Parathyroid adenoma (tissue), 2 donors: ENCODE data around the gene ULBP1.

Experiments
- H2AFZ ChIP-seq: fragments of 300-600 bp; sonication (generic); one replicate; pipeline ENCODE4 v1.7.0; 2017; ENCODE audit warnings: antibody characterized with exemption, mild to moderate bottlenecking
- H3K27ac ChIP-seq: fragments of 300-600 bp; sonication (generic); one replicate; pipeline ENCODE4 v1.7.0; 2017
- H3K27me3 ChIP-seq: fragments of 300-600 bp; sonication (generic); one replicate; pipeline ENCODE4 v1.7.0; 2017; ENCODE audit warnings: low read length; ENCODE audit not compliant: control insufficient read depth, insufficient read depth
- H3K36me3 ChIP-seq: fragments of 300-600 bp; sonication (generic); one replicate; pipeline ENCODE4 v1.7.0; 2017; ENCODE audit warnings: low read length; ENCODE audit not compliant: control insufficient read depth, insufficient read depth
- H3K4me1 ChIP-seq: fragments of 300-600 bp; sonication (generic); one replicate; pipeline ENCODE4 v1.7.0; 2017; ENCODE audit warnings: control low read depth
- H3K4me2 ChIP-seq: fragments of 300-600 bp; sonication (generic); one replicate; pipeline ENCODE4 v1.7.0; 2017; ENCODE audit warnings: low read length
- H3K4me3 ChIP-seq: fragments of 300-600 bp; sonication (generic); one replicate; pipeline ENCODE4 v1.7.0; 2017; ENCODE audit warnings: low read depth, low read length
- H3K79me2 ChIP-seq: fragments of 300-600 bp; sonication (generic); one replicate; pipeline ENCODE4 v1.7.0; 2017; ENCODE audit warnings: control low read depth
- H3K9ac ChIP-seq: fragments of 300-600 bp; sonication (generic); one replicate; pipeline ENCODE4 v1.7.0; 2017; ENCODE audit warnings: mild to moderate bottlenecking
- H3K9me3 ChIP-seq: fragments of 300-600 bp; sonication (generic); one replicate; pipeline ENCODE4 v1.7.0; 2017; ENCODE audit warnings: low read length; ENCODE audit not compliant: control insufficient read depth
- CTCF ChIP-seq: fragments of 300-600 bp; sonication (generic); IDR thresholded peaks from one replicate; pipeline ENCODE4 v1.7.0; 2017; ENCODE audit warnings: antibody characterized with exemption, mild to moderate bottlenecking
- donor health status: primary hyperparathyroidism.

The ULBP1 gene

DNA sequence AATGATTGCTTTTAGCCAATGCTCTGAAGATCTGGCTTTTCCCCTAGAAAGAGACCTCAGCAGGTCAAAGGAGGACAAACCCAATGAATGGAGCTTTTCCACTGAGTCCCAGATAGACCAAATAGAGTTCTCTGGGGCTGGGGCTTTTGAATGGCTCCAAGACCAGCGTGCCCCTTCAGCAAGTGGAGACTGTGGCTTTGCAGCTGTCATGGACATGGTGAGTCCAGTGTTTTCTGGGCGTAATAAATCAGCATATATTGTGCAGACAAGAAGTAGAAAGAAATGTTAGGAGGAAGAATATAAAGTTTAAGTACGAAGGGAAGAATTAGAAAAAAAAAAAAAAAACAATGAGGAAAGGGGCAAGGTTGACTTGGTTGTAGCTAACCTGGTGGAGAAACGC is 28.1 kb downstream of the ULBP1 start:
- no peaks in the 10 kb centered on the region for H3K4me1 ChIP-seq
- no peak overlapping the region for H3K4me3 ChIP-seq
- no peak overlapping the region for H2AFZ ChIP-seq
- no peak overlapping the region for H3K9ac ChIP-seq
- H3K79me2 ChIP-seq = no peaks in the 10 kb centered on the region
- H3K27me3 ChIP-seq = peaks cover 6% of the 10 kb centered on the region
- no peaks in the 10 kb centered on the region for H3K9me3 ChIP-seq
- H3K4me2 ChIP-seq = no peak overlapping the region
- no peak for TF ChIP-seq CTCF
- no peak overlapping the region for H3K27ac ChIP-seq
- H3K36me3 ChIP-seq = no peaks in the 10 kb centered on the region

GRCh38 chr6:149995235-149995750 is 31.6 kb downstream of the ULBP1 start:
- H3K9me3 ChIP-seq = no peaks in the 10 kb centered on the region
- H3K27me3 ChIP-seq = no peaks in the 10 kb centered on the region
- TF ChIP-seq CTCF = no peak
- H3K4me1 ChIP-seq = no peaks in the 10 kb centered on the region
- H3K36me3 ChIP-seq = no peaks in the 10 kb centered on the region
- no peak overlapping the region for H3K4me2 ChIP-seq
- H2AFZ ChIP-seq = no peak overlapping the region
- no peak overlapping the region for H3K9ac ChIP-seq
- H3K4me3 ChIP-seq = no peak overlapping the region
- H3K79me2 ChIP-seq = no peaks in the 10 kb centered on the region
- H3K27ac ChIP-seq = no peak overlapping the region

GRCh38 chr6:149995971-149996370 is 32.2 kb downstream of the ULBP1 start:
- H3K27me3 ChIP-seq = no peaks in the 10 kb centered on the region
- no peak for TF ChIP-seq CTCF
- no peaks in the 10 kb centered on the region for H3K79me2 ChIP-seq
- no peak overlapping the region for H3K4me2 ChIP-seq
- H3K4me3 ChIP-seq = no peak overlapping the region
- H3K27ac ChIP-seq = no peak overlapping the region
- H3K9me3 ChIP-seq = no peaks in the 10 kb centered on the region
- no peak overlapping the region for H3K9ac ChIP-seq
- no peaks in the 10 kb centered on the region for H3K36me3 ChIP-seq
- no peak overlapping the region for H2AFZ ChIP-seq
- H3K4me1 ChIP-seq = no peaks in the 10 kb centered on the region

DNA sequence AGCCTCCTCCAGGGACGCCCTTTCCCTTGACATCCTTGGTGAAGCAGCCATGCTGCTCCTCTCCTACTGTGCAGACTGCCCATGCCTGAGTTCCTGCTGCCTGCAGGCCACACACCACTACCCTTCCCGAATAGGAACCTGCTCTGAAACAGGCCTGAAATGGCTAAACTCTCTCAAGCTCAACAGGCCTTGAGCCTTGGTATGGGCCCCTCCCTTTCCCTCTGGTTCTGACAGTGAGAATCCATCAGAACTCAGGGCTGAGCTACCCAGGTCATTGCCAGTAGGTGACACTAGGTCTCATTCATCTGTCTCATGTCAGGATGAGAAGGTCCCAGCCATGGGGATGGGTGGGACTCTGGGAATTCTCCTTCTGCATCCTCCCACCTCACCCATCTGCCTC is 35.9 kb downstream of the ULBP1 start:
- Histone ChIP-seq H3K27me3 (no peaks in the 10 kb centered on the region), H3K27ac (no peak overlapping the region)
- TF ChIP-seq CTCF = no peak

DNA sequence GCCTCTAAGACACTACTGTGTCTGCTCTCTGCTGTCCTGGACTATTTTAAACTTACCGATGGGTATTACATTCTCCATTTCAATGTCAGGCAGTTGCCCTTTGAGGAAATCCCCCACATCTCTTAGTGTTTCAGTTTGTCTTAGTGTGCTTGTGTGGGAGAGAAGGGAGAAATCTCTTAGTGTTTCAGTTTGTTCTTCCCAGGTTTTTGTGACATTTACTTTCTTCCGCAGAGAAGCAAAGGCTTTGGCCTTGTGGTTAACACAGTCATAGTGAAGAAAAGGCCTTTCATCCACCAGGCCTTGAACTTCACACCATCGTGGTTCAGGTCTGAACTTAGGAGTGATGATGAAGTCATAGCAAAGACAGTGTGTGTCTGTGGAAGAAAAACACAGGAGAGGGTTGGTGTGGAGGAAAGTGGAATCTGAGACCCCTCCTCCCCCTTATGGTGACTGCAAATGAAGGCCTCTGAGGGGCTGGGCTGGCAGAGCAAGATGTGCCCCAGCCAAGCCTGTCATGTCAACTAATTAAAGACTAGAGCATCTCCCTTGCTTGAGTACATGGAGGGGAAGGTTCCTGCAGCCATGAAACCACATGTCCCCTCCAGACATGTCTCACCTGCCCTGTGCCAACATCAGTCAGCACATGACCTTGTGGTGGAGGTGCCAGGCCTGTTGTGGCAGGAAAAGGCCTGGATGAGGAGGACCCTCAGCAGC is 37.7 kb downstream of the ULBP1 start:
- H3K27me3 ChIP-seq = no peaks in the 10 kb centered on the region
- H3K4me3 ChIP-seq = no peak overlapping the region

More for the DNA sequence above, 35.9 kb downstream of the ULBP1 start:
- Histone ChIP-seq H3K4me2 (no peak overlapping the region), H3K4me3 (no peak overlapping the region), H3K9ac (no peak overlapping the region), H3K4me1 (peaks cover 1% of the 10 kb centered on the region), H3K79me2 (no peaks in the 10 kb centered on the region), H3K36me3 (no peaks in the 10 kb centered on the region), H2AFZ (no peak overlapping the region), H3K9me3 (no peaks in the 10 kb centered on the region)

More for the DNA sequence above, 37.7 kb downstream of the ULBP1 start:
- no peaks in the 10 kb centered on the region for H3K36me3 ChIP-seq
- H3K9ac ChIP-seq = no peak overlapping the region
- no peaks in the 10 kb centered on the region for H3K79me2 ChIP-seq
- no peak overlapping the region for H3K4me2 ChIP-seq
- no peak for TF ChIP-seq CTCF
- H2AFZ ChIP-seq = no peak overlapping the region
- no peaks in the 10 kb centered on the region for H3K9me3 ChIP-seq
- H3K27ac ChIP-seq = no peak overlapping the region
- H3K4me1 ChIP-seq = peaks cover 5% of the 10 kb centered on the region
